ENCODE data around the gene SH3PXD2A.
"Not testable (repeated sequence)": the region's sequence is repeated elsewhere in the genome, so short reads cannot be mapped to it uniquely, and the experiment has no call there.

DNA sequence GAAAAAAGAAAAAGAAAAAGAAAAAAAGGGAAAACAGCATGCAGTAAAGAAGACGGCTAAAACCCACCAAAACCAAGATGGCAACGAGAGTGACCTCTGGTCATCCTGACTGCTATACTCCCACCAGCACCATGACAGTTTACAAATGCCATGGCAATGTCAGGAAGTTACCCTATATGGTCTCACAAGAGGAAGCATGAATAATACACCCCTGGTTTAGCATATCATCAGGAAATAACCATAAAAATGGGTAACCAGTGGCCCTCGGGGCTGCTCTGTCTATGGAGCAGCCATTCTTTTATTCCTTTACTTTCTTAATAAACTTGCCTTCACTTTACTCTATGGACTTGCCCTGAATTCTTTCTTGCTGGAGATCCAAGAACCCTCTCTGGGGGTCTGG is 10.0 kb downstream of the SH3PXD2A start:
- TF ChIP-seq CTCF, POLR2A (IDR thresholded peaks at IDR 0.05): not testable (repeated sequence)
